PC-3 (cell line): ENCODE results near the gene PHC2.

ENCODE experiments used
- EZH2 ChIP-seq: fragments of 300-600 bp; sonication (generic); IDR thresholded peaks from one replicate; pipeline ENCODE4 v1.6.1; 2017; ENCODE audit warnings: antibody characterized with exemption, mild to moderate bottlenecking, low read length; ENCODE audit not compliant: unreplicated experiment
- EZH2phosphoT487 ChIP-seq: fragments of 300-600 bp; sonication (generic); IDR thresholded peaks from 2 replicates; pipeline ENCODE4 v1.6.1; 2018; ENCODE audit warnings: mild to moderate bottlenecking, antibody characterized with exemption, low read length, borderline replicate concordance
- TF ChIP-seq, protein P1 (sequence below): fragments of 300-600 bp; sonication (generic); conservative IDR thresholded peaks from 2 replicates; pipeline ENCODE4 v1.5.1; 2017; ENCODE audit warnings: antibody characterized with exemption, low read depth, mild to moderate bottlenecking, low read length

DNA sequence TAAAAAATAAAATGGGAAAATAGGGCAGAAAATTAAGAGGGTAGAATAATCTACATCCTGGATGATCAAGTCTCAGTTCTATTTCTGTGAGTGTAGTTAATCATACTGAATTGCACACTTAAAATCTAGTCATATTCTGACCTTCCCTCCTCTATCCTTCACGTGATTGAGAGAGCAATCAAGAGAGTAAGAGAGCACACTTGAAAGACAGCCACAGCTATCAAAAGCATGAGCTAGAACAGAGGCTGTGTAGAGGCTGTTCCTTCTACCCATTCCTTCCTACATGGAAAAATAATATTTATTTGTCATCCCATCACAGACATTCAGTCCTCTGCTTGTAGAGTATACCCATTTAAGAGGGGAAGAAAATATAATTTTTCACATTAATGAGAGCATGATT, 52.4 kb downstream of the PHC2 start:
- TF ChIP-seq, protein P1, sequence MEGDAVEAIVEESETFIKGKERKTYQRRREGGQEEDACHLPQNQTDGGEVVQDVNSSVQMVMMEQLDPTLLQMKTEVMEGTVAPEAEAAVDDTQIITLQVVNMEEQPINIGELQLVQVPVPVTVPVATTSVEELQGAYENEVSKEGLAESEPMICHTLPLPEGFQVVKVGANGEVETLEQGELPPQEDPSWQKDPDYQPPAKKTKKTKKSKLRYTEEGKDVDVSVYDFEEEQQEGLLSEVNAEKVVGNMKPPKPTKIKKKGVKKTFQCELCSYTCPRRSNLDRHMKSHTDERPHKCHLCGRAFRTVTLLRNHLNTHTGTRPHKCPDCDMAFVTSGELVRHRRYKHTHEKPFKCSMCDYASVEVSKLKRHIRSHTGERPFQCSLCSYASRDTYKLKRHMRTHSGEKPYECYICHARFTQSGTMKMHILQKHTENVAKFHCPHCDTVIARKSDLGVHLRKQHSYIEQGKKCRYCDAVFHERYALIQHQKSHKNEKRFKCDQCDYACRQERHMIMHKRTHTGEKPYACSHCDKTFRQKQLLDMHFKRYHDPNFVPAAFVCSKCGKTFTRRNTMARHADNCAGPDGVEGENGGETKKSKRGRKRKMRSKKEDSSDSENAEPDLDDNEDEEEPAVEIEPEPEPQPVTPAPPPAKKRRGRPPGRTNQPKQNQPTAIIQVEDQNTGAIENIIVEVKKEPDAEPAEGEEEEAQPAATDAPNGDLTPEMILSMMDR: no peak
- no peak for TF ChIP-seq EZH2
- TF ChIP-seq EZH2phosphoT487: no peak
